Stimulated activated CD4-positive, alpha-beta T cell treated with anti-CD3 and anti-CD28 coated beads, Interleukin-4, amount 100 ng/mL, for 48 hours (primary cell): ENCODE data around the gene NOL4.

Source experiments
- DNase-seq, 2 donors: peaks; one replicate each; pipeline ENCODE4 v3.0.0-alpha.2; 2020; ENCODE audit warnings: low read depth in 2 of 2

The NOL4 gene

GRCh38 chr18:34189656-34190435 is 34.9 kb downstream of the NOL4 start:
- no peak for DNase-seq
